Measurements from ENCODE around the gene SEPTIN8.

DNA sequence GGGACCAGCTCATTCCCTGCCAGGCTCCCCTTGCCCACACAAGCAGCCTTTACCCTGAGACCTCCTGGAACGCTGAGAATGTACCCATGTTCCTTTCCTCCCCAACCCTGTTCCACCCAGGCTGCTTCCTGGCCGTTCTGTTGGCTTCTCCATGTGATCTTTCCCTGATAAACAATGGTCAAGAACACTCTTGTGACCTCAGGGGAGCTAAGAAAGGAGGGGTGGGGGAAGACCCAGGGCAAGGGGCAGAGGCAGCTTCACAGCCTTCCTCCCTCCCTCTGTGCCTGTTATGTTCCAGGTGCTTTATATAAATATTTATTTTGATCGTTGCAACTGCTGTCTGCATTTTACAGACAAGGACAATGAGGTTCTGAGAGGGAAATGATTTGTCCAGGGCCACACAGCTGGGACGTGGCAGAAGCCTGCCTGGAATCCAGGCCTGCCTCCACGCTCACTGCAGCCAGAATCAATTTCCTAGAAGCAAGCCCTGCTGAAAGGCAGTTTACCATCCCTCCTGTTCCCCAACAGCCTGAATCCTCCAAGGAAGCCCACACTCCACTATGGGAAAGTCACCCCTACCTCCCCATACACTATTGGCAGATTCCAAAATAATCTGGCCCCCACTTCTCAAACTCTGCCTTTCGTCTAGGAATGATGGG lies 49.5 kb upstream of the SEPTIN8 start:
- TF ChIP-seq, protein P1, sequence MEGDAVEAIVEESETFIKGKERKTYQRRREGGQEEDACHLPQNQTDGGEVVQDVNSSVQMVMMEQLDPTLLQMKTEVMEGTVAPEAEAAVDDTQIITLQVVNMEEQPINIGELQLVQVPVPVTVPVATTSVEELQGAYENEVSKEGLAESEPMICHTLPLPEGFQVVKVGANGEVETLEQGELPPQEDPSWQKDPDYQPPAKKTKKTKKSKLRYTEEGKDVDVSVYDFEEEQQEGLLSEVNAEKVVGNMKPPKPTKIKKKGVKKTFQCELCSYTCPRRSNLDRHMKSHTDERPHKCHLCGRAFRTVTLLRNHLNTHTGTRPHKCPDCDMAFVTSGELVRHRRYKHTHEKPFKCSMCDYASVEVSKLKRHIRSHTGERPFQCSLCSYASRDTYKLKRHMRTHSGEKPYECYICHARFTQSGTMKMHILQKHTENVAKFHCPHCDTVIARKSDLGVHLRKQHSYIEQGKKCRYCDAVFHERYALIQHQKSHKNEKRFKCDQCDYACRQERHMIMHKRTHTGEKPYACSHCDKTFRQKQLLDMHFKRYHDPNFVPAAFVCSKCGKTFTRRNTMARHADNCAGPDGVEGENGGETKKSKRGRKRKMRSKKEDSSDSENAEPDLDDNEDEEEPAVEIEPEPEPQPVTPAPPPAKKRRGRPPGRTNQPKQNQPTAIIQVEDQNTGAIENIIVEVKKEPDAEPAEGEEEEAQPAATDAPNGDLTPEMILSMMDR (IDR thresholded peaks at IDR 0.05 in 4 of 5, conservative IDR thresholded peaks at IDR 0.05 in 1 of 5) = no peak
- TF ChIP-seq POLR2A (IDR thresholded peaks at IDR 0.05) = no peak
